ENCODE measurements around the gene TNIK. TPM values are rescaled to one million over a fixed set of nuclear protein-coding genes. Genes with fewer than 3 reads are reported as not detected.

The TNIK gene
- total RNA-seq, 4 donors from 2014 or later, result 32.9 to 52.0 (median 40.2) TPM

DNA sequence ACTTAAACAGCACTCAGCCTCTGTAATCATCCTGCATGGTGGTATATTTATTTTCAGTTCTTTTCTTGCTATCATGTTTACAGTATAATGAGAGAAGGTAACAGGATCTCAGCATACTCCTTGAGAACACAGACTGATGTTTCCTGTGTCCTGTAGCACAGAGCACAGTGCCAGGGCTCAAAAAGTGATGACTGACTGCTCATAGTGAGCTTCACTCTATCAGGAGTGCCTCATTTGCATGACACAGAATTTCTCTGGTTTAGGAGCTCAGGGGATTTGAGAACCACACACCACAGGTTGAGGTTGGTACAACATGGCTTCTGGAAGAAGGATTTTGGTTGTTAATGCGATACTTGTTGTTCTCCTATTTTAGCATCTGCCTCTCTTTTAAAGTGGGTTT, 365.1 kb downstream of the TNIK start:
- H3K36me3 ChIP-seq, result peaks cover 0 to 3% (median under 1%) of the 10 kb centered on the region in 4 donors
- H3K4me3 ChIP-seq, result no peak overlapping the region
- H3K4me1 ChIP-seq, result peaks cover 0 to 6% (median 0%) of the 10 kb centered on the region in 4 donors
- in situ Hi-C loops (cut with MboI; ENCODE audit: low pct_ligation_motif_present in 1 of 4, low pct_unique_long_range_greater_than_20kb in 1 of 4, low sequenced_read_pairs in 3 of 4), result no loop called here
- DNase-seq, result no peak
- TF ChIP-seq POLR2A (IDR thresholded peaks at IDR 0.05) (no peak), POLR2AphosphoS5 (IDR thresholded peaks at IDR 0.05) (no peak)
- H3K27ac ChIP-seq, result no peak overlapping the region
- no peaks in the 10 kb centered on the region for H3K27me3 ChIP-seq
- intact Hi-C loops (cut with DNase I; ENCODE audit: low total_unique reads), result no loop called here
- WGBS, 2 donors (ENCODE audit: low coverage in 1 of 2), result 96 to 100% methylated on average over 1 of the region's 1 CpG
- no peaks in the 10 kb centered on the region for H3K9me3 ChIP-seq

GRCh38 chr3:171094411-171094810, 365.8 kb downstream of the TNIK start:
- Histone ChIP-seq H3K4me3 (no peak overlapping the region), H3K36me3 (peaks cover 0 to 3% (median under 1%) of the 10 kb centered on the region in 4 donors), H3K9me3 (no peaks in the 10 kb centered on the region), H3K27ac (no peak overlapping the region), H3K4me1 (peaks cover 0 to 12% (median 0%) of the 10 kb centered on the region in 4 donors), H3K27me3 (no peaks in the 10 kb centered on the region)
- 100% methylated on average over 2 to 3 of the region's 3 CpGs for WGBS, 2 donors (ENCODE audit: low coverage in 1 of 2)
- TF ChIP-seq, protein P1, sequence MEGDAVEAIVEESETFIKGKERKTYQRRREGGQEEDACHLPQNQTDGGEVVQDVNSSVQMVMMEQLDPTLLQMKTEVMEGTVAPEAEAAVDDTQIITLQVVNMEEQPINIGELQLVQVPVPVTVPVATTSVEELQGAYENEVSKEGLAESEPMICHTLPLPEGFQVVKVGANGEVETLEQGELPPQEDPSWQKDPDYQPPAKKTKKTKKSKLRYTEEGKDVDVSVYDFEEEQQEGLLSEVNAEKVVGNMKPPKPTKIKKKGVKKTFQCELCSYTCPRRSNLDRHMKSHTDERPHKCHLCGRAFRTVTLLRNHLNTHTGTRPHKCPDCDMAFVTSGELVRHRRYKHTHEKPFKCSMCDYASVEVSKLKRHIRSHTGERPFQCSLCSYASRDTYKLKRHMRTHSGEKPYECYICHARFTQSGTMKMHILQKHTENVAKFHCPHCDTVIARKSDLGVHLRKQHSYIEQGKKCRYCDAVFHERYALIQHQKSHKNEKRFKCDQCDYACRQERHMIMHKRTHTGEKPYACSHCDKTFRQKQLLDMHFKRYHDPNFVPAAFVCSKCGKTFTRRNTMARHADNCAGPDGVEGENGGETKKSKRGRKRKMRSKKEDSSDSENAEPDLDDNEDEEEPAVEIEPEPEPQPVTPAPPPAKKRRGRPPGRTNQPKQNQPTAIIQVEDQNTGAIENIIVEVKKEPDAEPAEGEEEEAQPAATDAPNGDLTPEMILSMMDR (IDR thresholded peaks at IDR 0.05), result no peak
- TF ChIP-seq POLR2A (IDR thresholded peaks at IDR 0.05) (no peak), POLR2AphosphoS5 (IDR thresholded peaks at IDR 0.05) (no peak), EP300 (IDR thresholded peaks at IDR 0.05; ENCODE audit: low read depth) (no peak)
- in situ Hi-C loops (cut with MboI; ENCODE audit: low pct_ligation_motif_present in 1 of 4, low pct_unique_long_range_greater_than_20kb in 1 of 4, low sequenced_read_pairs in 3 of 4), result no loop called here
- intact Hi-C loops (cut with DNase I; ENCODE audit: low total_unique reads), result no loop called here
- no peak for DNase-seq

DNA sequence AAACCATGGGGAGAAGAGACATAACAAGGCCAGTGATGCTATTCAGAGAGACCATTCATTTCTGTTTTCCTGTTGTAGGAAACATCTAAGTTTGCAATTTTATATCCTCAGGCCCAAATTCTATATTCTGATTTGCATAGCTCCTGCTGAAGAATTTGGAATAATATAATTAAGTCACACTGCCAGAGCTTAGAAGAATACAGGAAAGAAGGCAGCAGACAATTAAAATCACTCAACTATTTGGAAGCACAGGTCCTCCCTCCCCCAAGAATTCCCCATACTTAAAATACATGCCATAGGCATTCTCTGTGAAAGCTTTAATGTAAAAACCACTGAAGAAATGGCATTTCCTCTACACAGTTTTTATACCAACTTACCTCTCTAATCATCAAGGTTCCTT, 366.7 kb downstream of the TNIK start:
- Histone ChIP-seq H3K4me3 (no peak overlapping the region), H3K36me3 (peaks cover 0 to 3% (median 0%) of the 10 kb centered on the region in 4 donors), H3K4me1 (peaks cover 0 to 15% (median 2%) of the 10 kb centered on the region in 4 donors), H3K27ac (no peak overlapping the region), H3K9me3 (no peaks in the 10 kb centered on the region), H3K27me3 (no peaks in the 10 kb centered on the region)
- no peak for DNase-seq
- in situ Hi-C loops (cut with MboI; ENCODE audit: low pct_ligation_motif_present in 1 of 4, low pct_unique_long_range_greater_than_20kb in 1 of 4, low sequenced_read_pairs in 3 of 4) (no loop called here), intact Hi-C loops (cut with DNase I; ENCODE audit: low total_unique reads) (no loop called here)
- no peak for TF ChIP-seq EP300 (IDR thresholded peaks at IDR 0.05; ENCODE audit: low read depth)
- TF ChIP-seq POLR2AphosphoS5 (IDR thresholded peaks at IDR 0.05), result no peak

DNA sequence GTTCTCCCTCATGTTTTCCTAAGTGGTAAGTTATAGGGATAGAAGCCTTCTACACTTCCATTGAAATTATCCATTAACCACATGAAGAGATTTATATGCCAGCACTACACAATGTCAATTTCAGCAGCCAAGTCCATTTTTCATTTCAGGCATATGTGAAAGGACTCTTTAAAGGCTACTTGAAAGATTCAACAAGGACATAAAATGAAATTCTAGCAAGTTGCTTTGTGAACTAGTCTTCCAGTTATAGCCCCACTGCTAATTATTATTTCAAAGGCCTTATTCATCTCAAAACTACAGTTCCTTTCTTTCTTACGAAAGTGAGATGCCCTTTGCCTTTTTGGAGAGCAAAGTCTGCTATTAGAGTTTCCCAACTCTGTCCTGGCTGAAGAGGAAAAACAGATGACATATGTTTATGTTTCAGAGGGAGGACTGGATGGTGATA, 367.7 kb downstream of the TNIK start:
- Histone ChIP-seq H3K27me3 (no peaks in the 10 kb centered on the region), H3K4me3 (no peak overlapping the region), H3K9me3 (no peaks in the 10 kb centered on the region), H3K27ac (peak overlapping the region in 2 of 4 donors; percentile 4 to 9), H3K4me1 (peaks cover 0 to 15% (median 2%) of the 10 kb centered on the region in 4 donors), H3K36me3 (peaks cover 0 to 3% (median 0%) of the 10 kb centered on the region in 4 donors)
- intact Hi-C loops (cut with DNase I; ENCODE audit: low total_unique reads) (no loop called here), in situ Hi-C loops (cut with MboI; ENCODE audit: low pct_ligation_motif_present in 1 of 4, low pct_unique_long_range_greater_than_20kb in 1 of 4, low sequenced_read_pairs in 3 of 4) (no loop called here)
- WGBS, 2 donors (ENCODE audit: low coverage in 1 of 2), result 47 to 55% methylated on average over 1 of the region's 1 CpG
- peak in 1 of 3 donors; percentile 35 for TF ChIP-seq POLR2AphosphoS5 (IDR thresholded peaks at IDR 0.05)
- TF ChIP-seq, protein P1 (IDR thresholded peaks at IDR 0.05), result no peak
- no peak for DNase-seq

DNA sequence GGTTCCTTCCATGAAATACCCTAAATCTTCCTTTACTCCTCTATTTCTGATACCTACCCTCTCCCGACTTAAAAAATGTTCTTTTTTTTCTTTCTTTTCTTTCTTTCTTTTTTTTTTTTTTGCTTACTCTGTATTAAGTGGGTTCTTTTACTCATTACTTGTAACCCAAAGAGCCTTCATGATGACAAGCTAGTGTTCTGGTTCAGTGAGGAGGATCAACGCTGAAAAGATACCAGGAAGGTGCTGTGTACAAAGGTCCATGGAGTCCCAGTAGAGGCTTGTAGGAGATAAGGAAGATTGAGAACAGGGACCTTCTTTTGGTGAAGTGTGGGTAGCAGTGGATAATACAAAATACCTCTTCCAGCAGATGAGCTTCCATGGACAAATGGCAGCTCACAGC, 369.9 kb downstream of the TNIK start:
- Histone ChIP-seq H3K4me3 (no peak overlapping the region), H3K27me3 (no peaks in the 10 kb centered on the region), H3K9me3 (no peaks in the 10 kb centered on the region), H3K27ac (no peak overlapping the region), H3K4me1 (peaks cover 0 to 15% (median 2%) of the 10 kb centered on the region in 4 donors), H3K36me3 (peaks cover 0 to 3% (median 0%) of the 10 kb centered on the region in 4 donors)
- in situ Hi-C loops (cut with MboI; ENCODE audit: low pct_ligation_motif_present in 1 of 4, low pct_unique_long_range_greater_than_20kb in 1 of 4, low sequenced_read_pairs in 3 of 4) (no loop called here), intact Hi-C loops (cut with DNase I; ENCODE audit: low total_unique reads) (no loop called here)
- TF ChIP-seq, protein P1 (IDR thresholded peaks at IDR 0.05), result no peak
- TF ChIP-seq POLR2AphosphoS5 (IDR thresholded peaks at IDR 0.05), result no peak
- no peak for TF ChIP-seq POLR2A (IDR thresholded peaks at IDR 0.05)
- no peak for TF ChIP-seq EP300 (IDR thresholded peaks at IDR 0.05; ENCODE audit: low read depth)
- WGBS, 2 donors (ENCODE audit: low coverage in 1 of 2), result 96 to 100% methylated on average over 2 of the region's 2 CpGs
- DNase-seq, result no peak
